HUDEP-2 (cell line): Measurements from ENCODE around the gene CAB39L.

Experiments used
- DNase-seq, 76 experiments: peaks; one replicate each; lab custom pipeline; 2025; ENCODE audit not compliant: unreplicated experiment in 76 of 76; lab: John Stamatoyannopoulos, UW

Gene CAB39L

DNA sequence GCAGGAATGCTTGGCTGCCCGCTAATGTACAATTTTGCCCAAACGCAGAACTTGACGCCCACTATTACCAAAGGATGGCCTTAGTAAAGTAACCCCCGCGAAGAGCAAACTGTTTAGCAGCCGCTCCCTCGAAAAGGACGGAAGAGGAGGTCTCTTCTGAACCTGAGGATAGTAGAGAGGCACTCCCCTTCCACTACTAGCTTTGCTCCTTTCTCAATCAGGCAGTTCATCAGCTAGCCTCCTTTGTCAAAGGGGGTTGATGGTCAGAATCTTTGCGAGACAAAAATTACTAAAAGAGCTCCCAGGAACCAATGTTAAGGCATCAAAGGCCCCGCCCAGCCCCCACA, 534 bp downstream of the CAB39L start:
- peak in 15 of 76 experiments; percentile 11 to 53 (median 34) for DNase-seq

DNA sequence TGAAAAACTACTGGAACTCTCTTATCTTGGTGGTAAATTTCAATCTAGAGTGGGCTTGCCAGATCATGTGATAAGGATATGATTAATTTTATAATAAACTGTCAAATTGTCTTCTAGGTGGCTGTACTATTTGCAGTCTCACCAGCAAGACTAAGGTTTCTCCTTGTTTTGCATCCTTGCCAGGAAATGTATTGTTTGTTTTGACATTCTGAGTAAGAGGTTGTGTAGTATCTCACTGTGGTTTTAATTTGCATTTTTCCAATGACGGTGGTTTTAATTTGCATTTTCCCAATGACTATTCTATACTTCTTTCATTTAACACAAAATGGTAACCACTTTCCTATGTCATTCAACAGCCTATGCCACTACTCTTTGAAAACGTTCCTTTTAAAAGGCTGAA, 2.0 kb downstream of the CAB39L start:
- DNase-seq = no peak

DNA sequence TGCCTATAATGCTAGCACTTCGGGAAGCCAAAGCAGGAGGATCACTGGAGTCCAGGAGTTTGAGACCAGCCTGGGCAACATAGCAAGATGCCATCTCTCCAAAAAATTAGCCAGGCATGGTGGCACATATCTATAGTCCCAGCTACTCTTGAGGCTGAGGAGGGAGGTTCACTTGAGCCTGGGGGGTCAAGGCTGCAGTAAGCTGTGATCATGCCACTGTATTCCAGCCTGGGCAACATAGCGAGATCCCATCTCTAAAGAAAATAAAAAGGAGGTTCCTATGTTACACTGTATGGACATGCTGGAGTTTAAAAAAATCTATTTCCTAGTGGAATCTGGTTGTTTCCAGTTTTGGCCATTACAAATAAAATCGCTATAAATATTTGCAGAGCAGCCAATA, 2.6 kb downstream of the CAB39L start:
- DNase-seq = no peak

DNA sequence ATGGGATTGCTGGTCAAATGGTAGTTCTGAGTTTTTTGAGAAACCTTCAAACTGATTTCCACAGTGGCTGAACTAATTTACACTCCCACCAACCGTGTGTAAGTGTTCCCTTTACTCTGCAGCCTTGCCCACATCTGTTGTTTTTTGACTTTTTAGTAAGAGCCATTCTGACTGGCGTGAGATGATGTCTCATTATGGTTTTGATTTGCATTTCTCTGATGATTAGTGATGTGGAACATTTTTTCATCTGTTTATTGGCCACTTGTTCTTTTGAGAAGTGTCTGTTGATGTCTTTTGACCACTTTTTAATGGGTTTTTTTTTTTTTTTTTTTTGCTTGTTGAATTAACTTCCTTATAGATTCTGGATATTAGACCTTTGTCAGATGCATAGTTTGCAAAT, 4.3 kb downstream of the CAB39L start:
- no peak for DNase-seq

DNA sequence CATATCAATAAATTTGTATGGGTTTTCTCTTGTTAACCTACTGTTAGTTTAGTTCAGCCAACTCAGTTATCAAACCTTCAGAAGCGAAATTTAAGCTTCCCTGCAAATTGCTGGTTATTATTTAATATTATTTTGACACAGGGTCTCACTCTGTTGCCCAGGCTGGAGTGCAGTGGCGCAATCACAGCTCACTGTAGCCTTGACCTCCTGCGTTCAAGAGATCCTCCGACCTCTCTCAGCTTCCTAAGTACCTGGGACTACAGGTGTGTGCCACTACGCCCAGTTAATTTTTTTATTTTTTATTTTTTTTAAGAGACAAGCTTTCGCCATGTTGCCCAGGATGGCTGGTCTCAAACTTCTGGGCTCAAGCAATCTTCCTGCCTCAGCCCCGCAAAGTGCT, 6.2 kb downstream of the CAB39L start:
- DNase-seq = no peak

DNA sequence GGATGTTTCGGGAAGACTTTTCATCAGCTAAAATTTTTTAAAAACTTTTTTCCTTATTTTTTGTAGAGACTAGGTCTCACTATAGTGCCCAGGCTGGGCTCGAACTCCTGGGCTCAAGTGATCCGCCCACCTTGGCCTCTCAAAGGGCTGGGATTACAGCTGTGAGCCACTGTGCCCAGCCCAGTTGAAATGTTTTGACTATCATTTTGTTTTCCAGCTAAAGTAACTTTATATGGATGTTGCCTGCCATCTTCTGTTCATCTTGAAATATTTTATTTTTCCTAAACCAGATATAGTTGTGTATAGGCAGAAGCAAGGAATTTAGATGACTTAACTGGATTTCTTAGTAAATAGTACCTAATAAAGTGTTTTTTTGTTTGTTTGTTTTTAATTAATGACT, 7.0 kb downstream of the CAB39L start:
- no peak for DNase-seq

DNA sequence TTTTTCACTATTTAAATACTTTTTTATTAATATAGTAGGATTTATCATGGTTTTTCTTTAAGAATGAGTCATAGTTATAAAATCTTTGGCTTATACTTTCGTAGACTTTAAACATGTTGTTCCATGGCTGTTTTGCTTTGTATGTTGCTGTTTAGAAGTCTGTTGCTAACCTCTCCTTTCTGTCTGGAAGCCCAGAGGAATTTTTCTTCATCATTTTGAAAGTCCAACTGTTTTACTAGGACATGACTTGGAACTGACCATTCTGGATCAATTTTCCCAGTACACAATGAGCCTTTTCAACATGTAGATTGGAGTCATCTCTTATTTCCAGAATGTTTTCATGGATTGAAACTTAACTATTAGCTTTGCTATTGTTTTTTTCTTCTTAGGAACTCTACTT, 7.9 kb downstream of the CAB39L start:
- no peak for DNase-seq

DNA sequence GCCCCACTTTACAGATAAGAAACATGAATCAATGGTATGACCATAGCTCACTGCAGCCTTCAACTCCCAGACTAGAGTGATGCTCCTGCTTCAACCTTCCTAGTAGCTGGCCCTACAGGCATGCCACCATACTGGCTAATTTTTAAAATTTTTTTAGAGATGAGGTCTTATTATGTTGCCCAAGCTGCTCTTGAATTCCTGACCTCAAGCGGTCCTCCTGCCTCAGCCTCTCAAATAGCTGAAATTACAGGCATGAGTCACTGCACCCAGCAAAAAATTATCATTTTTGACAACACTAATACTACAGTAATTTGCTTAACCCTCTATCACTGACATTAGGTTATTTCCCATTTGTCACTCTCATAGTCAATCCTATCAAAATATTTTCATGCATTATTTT, 14.7 kb downstream of the CAB39L start:
- DNase-seq = no peak

DNA sequence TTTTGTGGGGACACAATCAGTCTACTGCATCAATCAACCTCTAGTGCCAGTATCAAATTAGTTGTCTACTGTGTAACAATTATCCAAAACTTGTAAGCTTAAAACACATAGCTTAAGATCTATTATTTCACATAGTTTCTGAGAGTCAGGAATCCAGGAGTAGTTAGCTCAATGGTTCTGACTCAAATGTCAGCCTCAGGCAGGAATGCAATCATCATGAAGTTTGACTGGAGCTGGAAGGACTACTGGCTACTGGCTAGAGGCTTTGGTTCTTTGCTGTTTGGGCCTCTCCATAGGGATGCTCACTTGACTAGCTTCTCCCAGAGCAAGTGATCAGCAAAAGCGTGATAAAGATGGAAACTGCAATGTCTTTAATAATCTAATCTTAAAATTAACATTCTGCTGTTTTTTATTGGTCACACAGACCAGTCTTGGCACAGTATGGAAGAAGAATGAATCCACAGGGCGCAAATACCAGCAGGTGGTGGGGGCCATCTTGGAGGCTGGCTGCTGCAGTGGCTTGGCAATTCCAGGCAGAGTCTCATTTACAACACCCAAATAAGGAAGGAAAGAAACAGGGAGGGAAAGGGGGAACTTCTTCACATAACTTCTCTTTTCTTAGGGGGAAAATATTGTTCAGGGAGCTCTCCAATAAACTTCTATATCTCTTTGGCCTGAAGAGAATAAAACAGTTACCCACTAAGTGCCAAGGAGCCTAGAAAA, 15.7 kb downstream of the CAB39L start:
- no peak for DNase-seq

DNA sequence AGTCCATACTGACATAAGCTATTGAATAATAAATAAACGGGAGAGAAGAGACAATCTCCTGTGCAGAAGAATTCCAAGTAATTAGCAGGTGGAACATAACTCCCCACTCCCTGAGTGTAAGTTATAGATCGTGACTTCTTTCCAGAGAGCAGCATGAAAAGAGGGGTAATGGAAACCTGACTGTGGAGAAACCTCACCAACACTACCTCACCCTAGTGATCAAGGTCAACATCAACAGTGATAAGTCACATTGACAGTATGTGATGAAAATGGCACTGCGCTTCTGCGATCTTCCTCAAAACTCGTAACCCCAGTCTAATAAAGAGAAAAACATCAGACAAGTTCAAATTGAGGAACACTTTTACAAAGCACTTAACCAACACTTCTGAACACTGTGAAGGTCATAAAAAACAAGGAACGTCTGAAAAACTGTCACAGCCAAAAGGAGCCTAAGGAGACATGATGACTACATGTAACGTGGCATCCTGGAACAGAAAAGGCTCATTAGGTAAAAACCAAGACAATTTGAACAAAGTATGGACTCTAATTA, 19.8 kb downstream of the CAB39L start:
- DNase-seq = no peak

DNA sequence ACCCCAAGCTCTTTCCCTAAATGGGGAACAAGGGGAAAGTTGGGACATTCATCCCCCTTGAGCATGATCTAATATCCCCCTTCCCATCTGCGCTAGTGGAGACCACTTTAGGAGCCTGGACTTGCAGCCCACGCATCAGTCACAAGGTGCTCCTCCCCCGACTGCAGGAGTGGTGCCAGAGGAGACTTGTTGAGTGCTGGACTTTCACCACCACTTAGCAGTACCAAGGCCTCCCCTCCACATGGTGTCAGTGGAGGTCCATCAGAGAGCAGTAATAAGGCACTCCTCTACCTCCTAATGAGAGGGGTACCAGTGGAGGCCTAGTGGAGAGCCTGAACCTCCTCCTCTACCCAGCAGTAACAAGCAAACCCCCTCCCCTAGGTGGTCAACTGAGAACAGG, 22.5 kb downstream of the CAB39L start:
- DNase-seq = peak in 53 of 76 experiments; percentile 2 to 64 (median 25)

DNA sequence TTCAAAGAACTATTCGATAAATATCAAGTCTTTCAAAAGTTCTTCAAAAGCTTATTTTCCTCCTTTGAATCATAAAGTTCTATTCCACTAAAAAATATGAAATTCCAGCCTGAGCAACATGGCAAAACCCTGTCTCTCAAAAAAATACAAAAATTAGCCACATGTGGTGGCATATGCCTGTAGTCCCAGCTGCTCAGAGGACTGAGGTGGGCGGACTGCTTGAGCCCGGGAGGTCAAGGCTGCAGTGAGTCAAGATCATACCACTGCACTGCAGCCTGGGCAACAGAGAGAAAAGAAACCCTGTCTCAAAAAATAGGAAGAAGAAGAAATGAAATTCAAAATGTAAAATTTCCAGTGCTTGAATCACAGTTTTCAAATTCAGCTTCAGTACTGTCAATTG, 24.6 kb downstream of the CAB39L start:
- DNase-seq = no peak

DNA sequence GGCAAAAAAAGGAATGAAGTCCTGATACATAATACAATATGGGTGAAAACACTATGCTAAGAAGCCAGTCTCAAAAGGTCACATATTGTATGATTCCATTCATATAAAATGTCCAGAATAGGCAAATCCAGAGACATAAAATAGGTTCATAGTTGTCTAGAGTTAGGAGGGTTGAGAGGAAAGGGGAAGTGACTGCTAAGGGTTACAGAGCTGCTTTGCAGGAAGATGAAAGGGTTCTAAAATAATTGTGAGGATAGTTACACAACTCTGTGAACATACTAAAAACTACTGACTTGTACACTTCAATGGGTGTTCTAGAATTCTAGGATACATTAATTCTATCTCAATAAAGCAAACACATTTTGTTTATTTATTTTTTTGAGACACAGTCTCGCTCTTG, 25.7 kb downstream of the CAB39L start:
- DNase-seq = no peak

DNA sequence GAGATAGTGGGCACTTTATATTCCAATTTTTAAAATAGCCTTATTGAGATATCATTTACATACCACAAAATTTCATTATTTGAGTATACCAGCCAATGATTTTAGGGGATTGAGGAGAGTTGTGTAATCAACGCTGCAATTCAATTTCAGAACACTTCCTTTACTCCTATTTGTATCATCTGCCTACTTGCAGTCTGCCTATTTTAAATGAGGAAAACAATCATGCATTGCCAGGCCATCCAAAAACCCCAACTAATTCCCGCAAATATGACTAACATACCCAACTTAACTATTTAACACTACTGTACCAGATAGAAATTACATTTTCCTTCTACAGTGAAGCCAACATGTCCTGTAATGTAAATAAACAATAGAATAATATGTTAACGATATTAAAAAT, 26.7 kb downstream of the CAB39L start:
- no peak for DNase-seq

DNA sequence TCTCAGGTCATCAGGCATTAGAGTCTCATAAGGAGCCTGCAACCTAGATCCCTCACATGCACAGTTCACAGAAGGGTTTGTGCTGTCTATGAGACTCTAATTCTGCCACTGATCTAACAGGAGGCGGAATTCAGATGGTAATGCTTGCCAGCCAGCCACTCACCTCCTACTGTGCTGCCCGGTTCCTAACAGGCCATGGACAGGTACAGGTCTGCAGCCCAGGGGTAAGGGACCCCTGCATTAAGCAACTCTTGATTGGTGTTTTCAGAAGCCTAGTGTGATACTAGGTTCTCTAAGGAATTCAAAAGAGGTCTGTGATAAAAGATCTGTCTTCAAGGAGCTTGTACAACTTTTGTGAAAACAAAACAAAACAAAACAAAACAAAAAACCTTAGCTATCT, 31.1 kb downstream of the CAB39L start:
- DNase-seq = no peak

DNA sequence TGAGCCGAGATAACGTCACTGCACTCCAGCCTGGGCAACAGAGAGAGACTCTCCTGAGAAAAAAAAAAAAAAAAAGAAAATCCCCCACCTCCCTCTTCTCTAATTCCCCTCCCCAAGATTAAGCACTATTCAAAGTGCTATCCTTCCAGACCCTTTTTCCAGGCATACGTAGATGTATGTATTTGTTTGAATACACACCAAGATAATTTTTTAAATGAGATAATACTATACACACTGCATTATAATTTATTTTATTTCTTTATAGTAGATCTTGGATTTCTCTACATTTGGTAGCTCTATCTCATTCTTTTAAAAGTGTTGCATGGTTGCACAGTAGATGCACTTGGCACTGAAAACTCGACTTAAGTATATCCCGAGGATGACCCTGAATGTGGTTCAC, 32.5 kb downstream of the CAB39L start:
- DNase-seq = no peak

DNA sequence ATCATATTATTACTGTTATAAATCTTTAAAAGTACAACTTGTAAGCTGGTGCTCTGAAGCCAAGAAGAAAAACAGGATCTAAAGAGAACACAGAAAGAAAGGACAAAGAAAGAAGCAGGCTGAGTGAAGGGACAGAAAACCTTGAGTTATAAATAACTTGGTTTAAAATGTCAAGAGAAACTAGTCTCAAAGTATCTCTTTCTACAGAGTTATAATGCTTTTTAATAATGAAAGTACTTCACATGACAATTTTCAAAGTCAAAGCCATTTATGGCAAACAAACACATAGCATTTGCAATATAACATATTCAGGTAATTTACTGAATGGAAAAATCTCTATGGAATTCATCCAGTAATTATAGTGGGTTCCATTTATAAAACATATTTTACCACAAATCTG, 33.4 kb downstream of the CAB39L start:
- no peak for DNase-seq

DNA sequence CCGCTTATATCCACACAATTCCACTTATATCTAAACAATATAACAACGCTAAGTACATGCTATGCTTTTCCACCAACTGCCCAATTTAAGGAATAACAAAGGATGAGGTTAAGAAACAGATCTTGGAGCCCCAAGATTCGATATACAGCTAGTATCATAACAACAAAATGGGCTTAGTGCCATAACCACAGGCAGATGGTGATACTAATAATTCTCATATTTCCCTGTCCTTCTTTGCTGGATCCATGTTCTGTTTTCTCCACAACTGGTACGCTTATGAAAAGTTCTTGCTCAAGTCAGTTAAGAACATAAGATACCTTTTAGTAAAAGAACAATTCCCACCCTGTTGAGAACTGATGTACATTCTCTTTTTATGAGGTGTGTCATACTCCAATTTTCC, 33.9 kb downstream of the CAB39L start:
- DNase-seq = no peak

DNA sequence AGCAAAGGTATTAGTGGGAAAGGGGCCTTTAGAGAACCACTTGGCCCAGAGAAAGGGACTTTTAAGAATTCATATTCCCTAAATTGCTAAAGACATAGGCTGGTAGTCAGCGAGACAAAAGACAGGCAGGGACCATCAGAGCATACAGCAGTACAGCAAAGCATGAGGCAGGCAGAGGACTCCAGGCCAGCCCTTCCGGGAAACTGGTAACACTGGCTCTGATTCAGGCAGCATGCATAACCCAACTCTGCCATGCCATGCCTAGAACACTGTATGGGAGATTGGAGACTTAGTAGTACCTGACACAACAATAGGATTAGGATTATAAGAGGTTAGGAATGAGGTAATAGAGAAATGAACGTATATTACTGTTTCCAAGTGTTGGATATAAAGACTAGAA, 34.9 kb downstream of the CAB39L start:
- DNase-seq = no peak

DNA sequence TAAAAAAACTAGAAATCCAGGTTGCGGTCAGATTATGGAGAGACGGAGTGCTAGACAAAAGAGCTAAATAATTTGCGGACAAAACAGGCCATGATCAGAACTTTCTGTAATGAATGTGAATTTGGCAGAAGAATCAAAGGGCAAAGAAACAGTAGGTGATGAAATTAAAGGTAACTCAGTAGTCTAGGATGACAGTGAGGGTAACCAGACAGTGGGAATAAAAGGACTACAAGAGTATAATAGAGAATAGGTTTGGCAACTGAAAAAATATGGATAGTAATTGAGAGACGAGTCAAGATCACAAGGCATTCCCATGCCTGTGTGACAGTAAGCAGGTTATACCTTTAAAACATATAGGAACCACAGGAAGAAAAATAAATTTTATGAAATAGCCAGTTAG, 35.9 kb downstream of the CAB39L start:
- no peak for DNase-seq

DNA sequence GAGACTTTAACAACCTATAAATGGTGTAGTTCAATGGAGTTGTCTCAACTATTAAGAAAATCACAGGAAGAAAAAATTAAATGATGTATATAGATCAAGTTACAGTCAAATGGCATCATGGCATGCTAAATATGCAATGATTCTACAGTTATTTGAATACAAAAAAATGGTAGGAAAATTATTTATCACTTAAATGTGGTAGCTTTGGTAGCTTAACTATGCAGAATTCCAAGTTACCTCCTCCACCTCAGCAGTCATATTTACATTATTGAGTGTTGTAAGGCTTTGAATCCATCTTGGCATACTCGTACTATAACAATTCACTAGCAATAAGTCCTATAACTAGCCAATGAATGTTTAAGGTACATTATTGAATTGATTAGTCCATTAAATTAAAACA, 36.8 kb downstream of the CAB39L start:
- no peak for DNase-seq

DNA sequence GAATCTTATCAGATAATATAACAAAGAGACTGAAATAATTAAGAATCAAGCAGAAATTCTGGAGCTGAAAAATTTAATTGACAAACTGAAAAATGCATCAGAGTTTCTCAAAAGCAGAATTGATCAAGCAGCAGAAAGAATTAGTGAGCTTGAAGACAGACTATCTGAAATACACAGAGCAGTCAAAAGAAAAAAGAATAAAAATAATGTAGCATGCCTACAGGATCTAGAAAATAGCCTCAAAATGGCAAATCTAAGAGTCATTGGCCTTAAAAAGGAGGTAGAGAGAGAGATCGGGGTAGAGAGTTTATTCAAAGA, 39.2 kb downstream of the CAB39L start:
- DNase-seq = no peak

DNA sequence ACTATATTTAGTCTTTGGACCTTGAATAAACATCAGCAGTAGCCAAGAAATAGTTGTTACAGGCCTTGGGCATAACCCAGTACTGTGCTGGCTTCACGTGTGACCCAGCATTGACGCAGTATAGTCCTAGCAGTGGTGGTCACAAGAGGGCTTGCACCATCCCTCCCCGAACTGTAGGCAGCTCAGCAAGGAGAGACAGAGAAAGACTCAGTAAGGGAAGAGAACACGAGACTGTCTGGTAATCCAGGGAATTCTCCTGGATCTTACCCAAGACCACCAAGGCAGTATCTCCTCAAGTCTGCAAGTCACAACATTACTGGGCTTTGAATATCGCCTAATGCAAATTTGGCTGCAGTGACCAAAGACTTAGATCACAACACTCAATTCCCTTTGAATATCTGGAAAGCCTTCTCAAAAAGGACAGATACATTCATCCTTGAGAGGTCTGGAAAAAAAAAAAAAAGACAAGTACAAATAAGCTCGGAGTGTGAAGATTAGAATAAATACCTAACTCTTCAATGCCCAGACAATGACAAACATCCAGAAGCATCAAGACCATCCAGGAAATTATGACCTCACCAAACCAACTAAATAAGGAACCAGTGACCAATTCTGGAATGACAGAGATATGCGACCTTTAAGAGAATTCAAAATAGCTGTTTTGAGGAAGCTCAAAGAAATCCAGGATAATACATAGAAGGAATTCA, 39.7 kb downstream of the CAB39L start:
- no peak for DNase-seq
